K562 (cell line): ENCODE results near the gene ZMYND15. TPM values are rescaled to one million over a fixed set of nuclear protein-coding genes. Genes with fewer than 3 reads are reported as not detected.

ENCODE experiments used
- CBFA2T3 ChIP-seq: fragments of 450-650 bp; IDR thresholded peaks from 2 replicates; pipeline ENCODE4 v1.6.1; 2017
- CHAMP1 ChIP-seq: fragments of 450-650 bp; IDR thresholded peaks from 2 replicates; pipeline ENCODE4 v1.6.1; 2016; ENCODE audit warnings: mild to moderate bottlenecking
- FIP1L1 ChIP-seq: fragments of 200-400 bp; formaldehyde crosslinking; IDR thresholded peaks from 2 replicates; pipeline ENCODE4 v1.6.1; 2018; ENCODE audit warnings: mild to moderate bottlenecking, low read depth, low read length; ENCODE audit not compliant: poor library complexity, severe bottlenecking
- FOXO4 ChIP-seq: fragments of 450-650 bp; formaldehyde crosslinking; IDR thresholded peaks from 2 replicates; pipeline ENCODE4 v1.4.0; 2020; ENCODE audit warnings: mild to moderate bottlenecking, moderate library complexity
- HMGN3 ChIP-seq: IDR thresholded peaks from 2 replicates; pipeline ENCODE4 v1.6.1; 2011; ENCODE audit warnings: borderline replicate concordance, low read depth, mild to moderate bottlenecking, mixed read lengths, low read length; ENCODE audit not compliant: insufficient read length; ENCODE audit errors: extremely low read depth
- ID3 ChIP-seq, 2 experiments: fragments of 250-450 bp in 1 of 2; fragments of 450-650 bp in 1 of 2; sonication (Bioruptor Pico) in 1 of 2; IDR thresholded peaks; 2 replicates each; pipeline versions ENCODE4 v1.6.1 to v1.8.0; 2016 to 2021; ENCODE audit warnings: mild to moderate bottlenecking in 2 of 2, moderate library complexity in 2 of 2, missing compliant biosample characterization in 1 of 2, missing genetic modification characterization in 1 of 2
- MITF ChIP-seq: IDR thresholded peaks from 2 replicates; pipeline ENCODE4 v1.6.1; 2014; ENCODE audit warnings: antibody characterized with exemption
- NONO ChIP-seq, 2 experiments: fragments of 200-400 bp in 1 of 2; fragments of 450-650 bp in 1 of 2; formaldehyde crosslinking in 1 of 2; IDR thresholded peaks; 2 replicates each; pipeline ENCODE4 v1.6.1; 2017; ENCODE audit warnings: low read depth in 2 of 2, mild to moderate bottlenecking in 2 of 2, moderate library complexity in 2 of 2, low read length in 1 of 2
- ZBTB17 ChIP-seq: fragments of 450-650 bp; formaldehyde crosslinking; IDR thresholded peaks from 2 replicates; pipeline ENCODE4 v1.4.0; 2020; ENCODE audit warnings: mild to moderate bottlenecking
- polyA plus RNA-seq, 8 experiments: library from polyadenylated mRNA; depleted of rRNA in 4 of 8; stranded (reverse) in 5 of 8; unstranded in 3 of 8; fragments of >200 nt; fragmentation: Nextera tagmentation in 2 of 8; fragmentation: Illumina TruSeq in 1 of 8; extraction: Ambion mirVana in 2 of 8; extraction: Trizol in 1 of 8; gene quantifications; 2 replicates each; pipeline versions ENCODE4 v1.2.1 to v1.2.3, GENCODE V29; 2011 to 2014; ENCODE audit warnings: inconsistent platforms in 1 of 8, missing spikeins in 1 of 8
- total RNA-seq, 7 experiments: library from RNA; depleted of rRNA in 6 of 7; stranded (reverse); fragments of >200 nt in 6 of 7; fragmentation: Illumina TruSeq in 2 of 7; extraction: Trizol in 2 of 7; gene quantifications; 2 replicates each; pipeline versions ENCODE4 v1.2.1 to v1.2.3, GENCODE V29; 2011 to 2021; ENCODE audit warnings: low replicate concordance in 1 of 7

Gene ZMYND15
- total and polyA plus RNA-seq, 9 of the 15 experiments (the other 6 are each of a cell fraction or from before 2014, with no cell fraction given), result 0.09 TPM; not detected in 8

GRCh38 chr17:4710693-4711634 is 28.7 kb upstream of the ZMYND15 start (continued):
- TF ChIP-seq ID3 (CRISPR knock-in tag; IDR thresholded peaks at IDR 0.05) (no peak), ID3 (tag; IDR thresholded peaks at IDR 0.05) (no peak), CBFA2T3 (no peak), FIP1L1 (no peak), HMGN3 (peak; percentile 3), NONO (IDR thresholded peaks at IDR 0.05; ENCODE audit: low read depth in 2 of 2, low read length in 1 of 2) (no peak), MITF (no peak), FOXO4 (CRISPR knock-in tag) (no peak), CHAMP1 (no peak), ZBTB17 (CRISPR knock-in tag) (no peak)
- TF ChIP-seq, all 486 proteins: peak for 4
